B cell (primary cell): ENCODE measurements around the gene MAML2. TPM values are rescaled to one million over a fixed set of nuclear protein-coding genes. Genes with fewer than 3 reads are reported as not detected.

ENCODE experiments used
- ATAC-seq: fragments of 200-7000 bp; cut with Tn5 transposase; one replicate; pipeline ENCODE4 v1.10.0; 2021; ENCODE audit warnings: low read depth, mild to moderate bottlenecking, moderate number of reproducible peaks, moderate library complexity
- CTCF ChIA-PET: fragments of 350-600 bp; sonication (Branson Sonifier 250); formaldehyde crosslinking; loops from one replicate; lab custom pipeline; 2021; ENCODE audit warnings: antibody characterized with exemption, inconsistent platforms; lab: Charles Lee
- POLR2A ChIA-PET: fragments of 350-600 bp; sonication (Branson Sonifier 250); formaldehyde crosslinking; loops from one replicate; lab custom pipeline; 2021; ENCODE audit warnings: antibody characterized with exemption; lab: Charles Lee
- DNase-seq: peaks from one replicate; pipeline ENCODE4 v3.0.0; 2013
- H2AFZ ChIP-seq: 2 replicates; pipeline ENCODE4 v1.6.1; 2012; ENCODE audit warnings: mild to moderate bottlenecking, low read depth, low read length; ENCODE audit not compliant: insufficient read depth, poor library complexity, severe bottlenecking
- H3K27ac ChIP-seq, 2 donors: 1 replicate in 1 of 2; 2 replicates in 1 of 2; pipeline ENCODE4 v1.5.1; 2012 to 2013; ENCODE audit warnings: low read length in 2 of 2, mild to moderate bottlenecking in 2 of 2, moderate library complexity in 1 of 2
- H3K27me3 ChIP-seq, 4 experiments: fragments of 200-600 bp in 1 of 4; sonication (generic) in 1 of 4; replicated peaks in 1 of 4; 1 replicate in 2 of 4; 2 replicates in 2 of 4; pipeline versions ENCODE4 v1.6.1 to v1.7.0; 2013 to 2016; ENCODE audit warnings: low read length in 3 of 4, mild to moderate bottlenecking in 2 of 4, mixed read lengths in 1 of 4, moderate library complexity in 1 of 4; ENCODE audit not compliant: insufficient read depth in 4 of 4, control insufficient read depth in 3 of 4; ENCODE audit errors: control extremely low read depth in 1 of 4
- H3K36me3 ChIP-seq, 2 experiments: replicated peaks in 1 of 2; 1 replicate in 1 of 2; 2 replicates in 1 of 2; pipeline versions ENCODE4 v1.6.1 to v1.7.1; 2013; ENCODE audit warnings: low read length in 1 of 2; ENCODE audit not compliant: insufficient read depth in 2 of 2, control insufficient read depth in 1 of 2; ENCODE audit errors: control extremely low read depth in 1 of 2, extremely low read depth in 1 of 2
- H3K4me1 ChIP-seq, 2 donors: fragments of 200-600 bp in 1 of 2; sonication (generic) in 1 of 2; 1 replicate in 1 of 2; 2 replicates in 1 of 2; pipeline versions ENCODE4 v1.5.1 to v1.6.1; 2013 to 2017; ENCODE audit warnings: low read length in 2 of 2; ENCODE audit not compliant: control insufficient read depth in 2 of 2, insufficient read depth in 2 of 2
- H3K4me2 ChIP-seq: replicated peaks from 2 replicates; pipeline ENCODE3; 2012; ENCODE audit warnings: mild to moderate bottlenecking, low read depth, low read length; ENCODE audit not compliant: poor library complexity, severe bottlenecking
- H3K4me3 ChIP-seq, 5 experiments: fragments of 200-600 bp in 1 of 5; sonication (generic) in 1 of 5; 1 replicate in 3 of 5; 2 replicates in 2 of 5; pipeline versions ENCODE4 v1.5.1 to v1.7.0; 2011 to 2016; ENCODE audit warnings: low read length in 4 of 5, mild to moderate bottlenecking in 4 of 5, low read depth in 2 of 5, control low read depth in 1 of 5, moderate library complexity in 1 of 5; ENCODE audit not compliant: insufficient read depth in 1 of 5; ENCODE audit errors: control extremely low read depth in 1 of 5, extremely low read depth in 1 of 5
- H3K79me2 ChIP-seq: fragments of 200-600 bp; sonication (generic); one replicate; pipeline ENCODE4 v1.6.0; 2016; ENCODE audit warnings: low read length; ENCODE audit not compliant: control insufficient read depth, insufficient read depth
- H3K9ac ChIP-seq: fragments of 200-600 bp; sonication (generic); 2 replicates; pipeline ENCODE4 v1.6.1; 2017; ENCODE audit warnings: mild to moderate bottlenecking, low read length, moderate library complexity
- H3K9me3 ChIP-seq, 3 donors: one replicate each; pipeline versions ENCODE4 v1.6.1 to v1.7.1; 2013; ENCODE audit warnings: low read length in 2 of 3; ENCODE audit not compliant: control insufficient read depth in 2 of 3, insufficient read depth in 1 of 3; ENCODE audit errors: control extremely low read depth in 1 of 3
- H4K20me1 ChIP-seq: 2 replicates; pipeline ENCODE4 v1.6.0; 2012; ENCODE audit warnings: mild to moderate bottlenecking, low read length; ENCODE audit not compliant: insufficient read depth, control insufficient read depth, poor library complexity, severe bottlenecking
- H3K27ac Mint-ChIP-seq: one replicate; pipeline ENCODE4 v1.8.0; 2021; ENCODE audit warnings: mixed read lengths
- H3K27me3 Mint-ChIP-seq: one replicate; pipeline ENCODE4 v1.8.0; 2021; ENCODE audit warnings: mixed read lengths
- H3K4me1 Mint-ChIP-seq: one replicate; pipeline ENCODE4 v1.8.0; 2021; ENCODE audit warnings: mixed read lengths
- H3K4me3 Mint-ChIP-seq: one replicate; pipeline ENCODE4 v1.8.0; 2021; ENCODE audit warnings: mixed read lengths
- H3K9me3 Mint-ChIP-seq: one replicate; pipeline ENCODE4 v1.8.0; 2022; ENCODE audit warnings: mixed read lengths; ENCODE audit not compliant: insufficient read depth
- EZH2 ChIP-seq: IDR thresholded peaks from 2 replicates; pipeline ENCODE4 v1.6.1; 2012; ENCODE audit warnings: borderline replicate concordance, low read depth, mild to moderate bottlenecking, moderate library complexity, low read length; ENCODE audit not compliant: insufficient read depth, poor library complexity, severe bottlenecking
- WGBS: methylation state at CpG from one replicate; pipeline ENCODE4 v1.1.5; 2013; ENCODE audit warnings: missing lambda C conversion rate; ENCODE audit not compliant: insufficient coverage; 5-methylcytosine and 5-hydroxymethylcytosine counted together
- intact Hi-C: fragments of 100-400 bp; cut with micrococcal nuclease; formaldehyde crosslinking; loops from one replicate; pipeline ENCODE4 v1.10.0; 2022
- polyA plus RNA-seq: library from polyadenylated mRNA; depleted of rRNA; stranded (reverse); fragments of >200 nt; gene quantifications from 2 replicates; pipeline ENCODE4 v1.2.3, GENCODE V29; 2012
- total RNA-seq, 2 donors: library from RNA; stranded (reverse); fragments of 120-200 nt in 1 of 2; gene quantifications; 1 replicate in 1 of 2; 2 replicates in 1 of 2; pipeline versions ENCODE4 v1.2.3 to v1.2.4, GENCODE V29; 2013 to 2022
- TF ChIP-seq, protein P1 (sequence below): fragments of 200-600 bp; IDR thresholded peaks from one replicate; pipeline ENCODE4 v1.8.0; 2022; ENCODE audit warnings: antibody characterized with exemption, mild to moderate bottlenecking

Gene MAML2
- total and polyA plus RNA-seq, 2 donors (not counting 1 experiment from before 2014, with no cell fraction given): 10.7 to 26.4 TPM

GRCh38 chr11:96254854-96255253 is 88.1 kb downstream of the MAML2 start:
- H3K27ac Mint-ChIP-seq: peak overlapping the region; percentile 91
- H3K4me1 Mint-ChIP-seq: peaks cover 82% of the 10 kb centered on the region

GRCh38 chr11:96254087-96254486 is 88.9 kb downstream of the MAML2 start:
- H3K4me3 ChIP-seq: peak overlapping the region; percentile 7 to 53 (median 34)
- DNase-seq: peak; percentile 33
- H3K4me1 ChIP-seq: peaks cover 67 to 69% of the 10 kb centered on the region in 2 donors
- peak overlapping the region; percentile 35 for H2AFZ ChIP-seq
- H3K4me2 ChIP-seq: peak overlapping the region; percentile 70
- Mint-ChIP-seq H3K27me3 (no peaks in the 10 kb centered on the region), H3K27ac (peak overlapping the region; percentile 94), H3K4me3 (peak overlapping the region; percentile 89), H3K4me1 (peaks cover 82% of the 10 kb centered on the region), H3K9me3 (no peaks in the 10 kb centered on the region)
- peak overlapping the region; percentile 35 for H3K9ac ChIP-seq
- CTCF ChIA-PET: interaction anchor here (1.3 to 5.1 kb wide), 5 partner anchors 11 to 88 kb away, joined by 3 to 54 read pairs (median 12); partner anchors contain the start of gene MAML2
- ATAC-seq: no peak
- H3K36me3 ChIP-seq: no peaks in the 10 kb centered on the region
- no peaks in the 10 kb centered on the region for H3K27me3 ChIP-seq
- intact Hi-C loops: loop anchor here (1.0 to 10.0 kb wide), 2 partner anchors 11 to 539 kb away; no protein-coding TSS in a partner anchor
- 0% methylated on average over 7 of the region's 7 CpGs for WGBS
- peak overlapping the region; percentile 95 to 99 for H3K27ac ChIP-seq
- no peak for TF ChIP-seq EZH2
- TF ChIP-seq, protein P1, sequence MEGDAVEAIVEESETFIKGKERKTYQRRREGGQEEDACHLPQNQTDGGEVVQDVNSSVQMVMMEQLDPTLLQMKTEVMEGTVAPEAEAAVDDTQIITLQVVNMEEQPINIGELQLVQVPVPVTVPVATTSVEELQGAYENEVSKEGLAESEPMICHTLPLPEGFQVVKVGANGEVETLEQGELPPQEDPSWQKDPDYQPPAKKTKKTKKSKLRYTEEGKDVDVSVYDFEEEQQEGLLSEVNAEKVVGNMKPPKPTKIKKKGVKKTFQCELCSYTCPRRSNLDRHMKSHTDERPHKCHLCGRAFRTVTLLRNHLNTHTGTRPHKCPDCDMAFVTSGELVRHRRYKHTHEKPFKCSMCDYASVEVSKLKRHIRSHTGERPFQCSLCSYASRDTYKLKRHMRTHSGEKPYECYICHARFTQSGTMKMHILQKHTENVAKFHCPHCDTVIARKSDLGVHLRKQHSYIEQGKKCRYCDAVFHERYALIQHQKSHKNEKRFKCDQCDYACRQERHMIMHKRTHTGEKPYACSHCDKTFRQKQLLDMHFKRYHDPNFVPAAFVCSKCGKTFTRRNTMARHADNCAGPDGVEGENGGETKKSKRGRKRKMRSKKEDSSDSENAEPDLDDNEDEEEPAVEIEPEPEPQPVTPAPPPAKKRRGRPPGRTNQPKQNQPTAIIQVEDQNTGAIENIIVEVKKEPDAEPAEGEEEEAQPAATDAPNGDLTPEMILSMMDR: no peak
- peaks cover 36% of the 10 kb centered on the region for H3K79me2 ChIP-seq
- H3K9me3 ChIP-seq: no peaks in the 10 kb centered on the region
- no peaks in the 10 kb centered on the region for H4K20me1 ChIP-seq
- POLR2A ChIA-PET: interaction anchor here (1.5 kb wide), 1 partner anchor 11 kb away, joined by 6 read pairs; no protein-coding TSS in a partner anchor

More at GRCh38 chr11:96254854-96255253, 88.1 kb downstream of the MAML2 start:
- POLR2A ChIA-PET: interaction anchor here (1.5 to 1.9 kb wide), 2 partner anchors 11 to 87 kb away, joined by 5 to 6 read pairs; no protein-coding TSS in a partner anchor
- no peak for ATAC-seq
- no peak overlapping the region for H3K9ac ChIP-seq
- Mint-ChIP-seq H3K27me3 (no peaks in the 10 kb centered on the region), H3K9me3 (no peaks in the 10 kb centered on the region), H3K4me3 (peak overlapping the region; percentile 64)
- peaks cover 32% of the 10 kb centered on the region for H3K79me2 ChIP-seq
- H2AFZ ChIP-seq: no peak overlapping the region
- TF ChIP-seq EZH2: no peak
- TF ChIP-seq, protein P1: no peak
- no peaks in the 10 kb centered on the region for H4K20me1 ChIP-seq
- H3K4me3 ChIP-seq: peak overlapping the region in 1 of 5 experiments; percentile 53
- CTCF ChIA-PET: interaction anchor here (0.5 to 5.1 kb wide), 6 partner anchors 11 to 214 kb away, joined by 3 to 54 read pairs (median 8); partner anchors contain the start of gene MAML2
- intact Hi-C loops: loop anchor here (1.0 to 10.0 kb wide), 4 partner anchors 12 to 540 kb away; partner anchors contain the start of gene CCDC82
- H3K27ac ChIP-seq: peak overlapping the region; percentile 95 to 99
- no peaks in the 10 kb centered on the region for H3K27me3 ChIP-seq
- peaks cover 75 to 77% of the 10 kb centered on the region in 2 donors for H3K4me1 ChIP-seq
- H3K4me2 ChIP-seq: peak overlapping the region; percentile 70
- no peaks in the 10 kb centered on the region for H3K36me3 ChIP-seq
- WGBS: 60% methylated on average over 5 of the region's 8 CpGs
- H3K9me3 ChIP-seq: no peaks in the 10 kb centered on the region
- peak; percentile 21 for DNase-seq
